PC-3 (cell line): ENCODE results near the gene KIAA1614.

Experiments used
- CTCF ChIP-seq: fragments of 300-600 bp; sonication (generic); conservative IDR thresholded peaks from 2 replicates; pipeline ENCODE4 v1.5.1; 2017; ENCODE audit warnings: antibody characterized with exemption, low read depth, mild to moderate bottlenecking, low read length
- EZH2 ChIP-seq: fragments of 300-600 bp; sonication (generic); IDR thresholded peaks from one replicate; pipeline ENCODE4 v1.6.1; 2017; ENCODE audit warnings: antibody characterized with exemption, mild to moderate bottlenecking, low read length; ENCODE audit not compliant: unreplicated experiment
- EZH2phosphoT487 ChIP-seq: fragments of 300-600 bp; sonication (generic); IDR thresholded peaks from 2 replicates; pipeline ENCODE4 v1.6.1; 2018; ENCODE audit warnings: mild to moderate bottlenecking, antibody characterized with exemption, low read length, borderline replicate concordance

- no peak for TF ChIP-seq CTCF
- TF ChIP-seq EZH2phosphoT487, result no peak
- no peak for TF ChIP-seq EZH2
These were observed 16.7 kb downstream of the KIAA1614 start for GRCh38 chr1:180929389-180929788.
